Measurements from ENCODE around the gene AFF2.
A peak's percentile ranks its signal among the peaks of the same experiment; 100 is the strongest.

AFF2 gene

GRCh38 chrX:148500423-148501385, at the start of gene AFF2:
TSS of gene AFF2 (plus strand) at chrX:148500617. CDS start at chrX:148501098, 481 bp downstream.
- Histone ChIP-seq H3K4me3 (ENCODE audit: low read depth, low read length) (peak within 1 kb of the TSS; percentile 50), H3K27ac (no peak within 1 kb of the TSS), H3K36me3 (replicated peaks) (no peaks in the 10 kb centered on the region), H3K27me3 (replicated peaks) (no peaks in the 10 kb centered on the region)
- TF ChIP-seq CTCF (IDR thresholded peaks at IDR 0.05; ENCODE audit: low read depth, low read length, missing control alignments), result no peak
- DNase-seq, result peak; percentile 4
- in situ Hi-C loops (cut with HindIII; ENCODE audit: low pct_ligation_motif_present, low sequenced_read_pairs), result no loop called here

GRCh38 chrX:148457279-148457678, 43.1 kb upstream of the AFF2 start:
- no peak for DNase-seq
- H3K27me3 ChIP-seq (replicated peaks), result no peaks in the 10 kb centered on the region
- in situ Hi-C loops (cut with HindIII; ENCODE audit: low pct_ligation_motif_present, low sequenced_read_pairs), result no loop called here
- H3K27ac ChIP-seq, result no peak overlapping the region
- no peaks in the 10 kb centered on the region for H3K36me3 ChIP-seq (replicated peaks)
- H3K4me3 ChIP-seq (ENCODE audit: low read depth, low read length), result no peak overlapping the region
- TF ChIP-seq CTCF (IDR thresholded peaks at IDR 0.05; ENCODE audit: low read depth, low read length, missing control alignments), result no peak

GRCh38 chrX:148459343-148459742, 41.1 kb upstream of the AFF2 start:
- in situ Hi-C loops (cut with HindIII; ENCODE audit: low pct_ligation_motif_present, low sequenced_read_pairs), result no loop called here
- H3K36me3 ChIP-seq (replicated peaks), result no peaks in the 10 kb centered on the region
- DNase-seq, result no peak
- TF ChIP-seq CTCF (IDR thresholded peaks at IDR 0.05; ENCODE audit: low read depth, low read length, missing control alignments), result no peak
- H3K27me3 ChIP-seq (replicated peaks), result no peaks in the 10 kb centered on the region
- no peak overlapping the region for H3K4me3 ChIP-seq (ENCODE audit: low read depth, low read length)
- H3K27ac ChIP-seq, result no peak overlapping the region

- H3K36me3 ChIP-seq (replicated peaks), result no peaks in the 10 kb centered on the region
- DNase-seq, result no peak
- no peak overlapping the region for H3K27ac ChIP-seq
- in situ Hi-C loops (cut with HindIII; ENCODE audit: low pct_ligation_motif_present, low sequenced_read_pairs), result no loop called here
- H3K4me3 ChIP-seq (ENCODE audit: low read depth, low read length), result no peak overlapping the region
- no peaks in the 10 kb centered on the region for H3K27me3 ChIP-seq (replicated peaks)
- no peak for TF ChIP-seq CTCF (IDR thresholded peaks at IDR 0.05; ENCODE audit: low read depth, low read length, missing control alignments)
These were observed 34.1 kb upstream of the AFF2 start for GRCh38 chrX:148466292-148466691.

- Histone ChIP-seq H3K27ac (no peak overlapping the region), H3K36me3 (replicated peaks) (no peaks in the 10 kb centered on the region), H3K4me3 (ENCODE audit: low read depth, low read length) (no peak overlapping the region), H3K27me3 (replicated peaks) (no peaks in the 10 kb centered on the region)
- TF ChIP-seq CTCF (IDR thresholded peaks at IDR 0.05; ENCODE audit: low read depth, low read length, missing control alignments), result no peak
- in situ Hi-C loops (cut with HindIII; ENCODE audit: low pct_ligation_motif_present, low sequenced_read_pairs), result no loop called here
- DNase-seq, result no peak
These were observed 30.1 kb upstream of the AFF2 start for GRCh38 chrX:148470324-148470723.
